H1 (cell line): ENCODE results near the gene CCBE1. TPM values are rescaled to one million over a fixed set of nuclear protein-coding genes. Genes with fewer than 3 reads are reported as not detected.

Source experiments
- CTCF ChIA-PET: fragments of 300-600 bp; sonication (Branson Sonifier 250); formaldehyde crosslinking; loops from one replicate; lab custom pipeline; 2021; ENCODE audit not compliant: partially characterized antibody; lab: Charles Lee
- POLR2A ChIA-PET: fragments of 300-600 bp; sonication (Branson Sonifier 250); formaldehyde crosslinking; loops from one replicate; lab custom pipeline; 2021; ENCODE audit warnings: inconsistent platforms; ENCODE audit not compliant: partially characterized antibody; lab: Charles Lee
- DNase-seq, 2 experiments: peaks; one replicate each; pipeline versions ENCODE4 v3.0.0 to v3.0.0-alpha.2; 2010 to 2022; ENCODE audit warnings: low spot score in 2 of 2, low read depth in 1 of 2, mixed read lengths in 1 of 2
- FAIRE-seq: peaks from 2 replicates; lab custom pipeline; 2011; peaks lifted over from hg19 to GRCh38; lab: Jason Lieb, UNC
- H2AFZ ChIP-seq: 2 replicates; pipeline ENCODE4 v1.8.1; 2012; ENCODE audit warnings: low read length, inconsistent platforms
- H2AK5ac ChIP-seq: 2 replicates; pipeline ENCODE4 v1.6.1; 2013; ENCODE audit warnings: low read depth, low read length
- H2BK120ac ChIP-seq: replicated peaks from 2 replicates; pipeline ENCODE3; 2013; ENCODE audit warnings: low read depth, low read length, inconsistent platforms
- H2BK12ac ChIP-seq: 2 replicates; pipeline ENCODE4 v1.6.1; 2013; ENCODE audit warnings: low read depth, low read length
- H2BK15ac ChIP-seq: 2 replicates; pipeline ENCODE4 v1.6.1; 2013; ENCODE audit warnings: low read length
- H2BK20ac ChIP-seq: 2 replicates; pipeline ENCODE4 v1.6.1; 2013; ENCODE audit warnings: low read length
- H2BK5ac ChIP-seq: 2 replicates; pipeline ENCODE4 v1.6.1; 2013; ENCODE audit warnings: low read depth, low read length
- H3K14ac ChIP-seq: 2 replicates; pipeline ENCODE4 v1.6.1; 2013; ENCODE audit warnings: inconsistent platforms; ENCODE audit not compliant: insufficient read length
- H3K18ac ChIP-seq: 2 replicates; pipeline ENCODE4 v1.6.1; 2013; ENCODE audit warnings: low read length; ENCODE audit errors: extremely low read depth
- H3K23ac ChIP-seq: 2 replicates; pipeline ENCODE4 v1.6.1; 2013; ENCODE audit warnings: inconsistent platforms; ENCODE audit not compliant: insufficient read length
- H3K23me2 ChIP-seq: 2 replicates; pipeline ENCODE4 v1.6.1; 2013; ENCODE audit warnings: low read depth, low read length
- H3K27ac ChIP-seq: 2 replicates; pipeline ENCODE4 v1.6.1; 2011; ENCODE audit warnings: low read depth, low read length, inconsistent platforms
- H3K27me3 ChIP-seq, 4 experiments: replicated peaks in 1 of 4; 1 replicate in 1 of 4; 2 replicates in 3 of 4; pipeline versions ENCODE4 v1.6.1 to v1.8.1; 2011 to 2013; ENCODE audit warnings: low read length in 3 of 4, mild to moderate bottlenecking in 3 of 4, inconsistent platforms in 2 of 4, mixed read lengths in 2 of 4, moderate library complexity in 1 of 4; ENCODE audit not compliant: control insufficient read depth in 3 of 4, insufficient read depth in 3 of 4; ENCODE audit errors: extremely low read depth in 1 of 4
- H3K36me3 ChIP-seq, 4 experiments: 2 replicates each; pipeline versions ENCODE4 v1.6.1 to v1.8.1; 2011 to 2013; ENCODE audit warnings: mild to moderate bottlenecking in 4 of 4, low read length in 3 of 4, moderate library complexity in 2 of 4, control low read depth in 1 of 4, inconsistent platforms in 1 of 4; ENCODE audit not compliant: insufficient read depth in 4 of 4, control insufficient read depth in 2 of 4
- H3K4ac ChIP-seq: replicated peaks from 2 replicates; pipeline ENCODE3; 2013; ENCODE audit warnings: low read length, low read depth, mixed read lengths, inconsistent platforms; ENCODE audit not compliant: insufficient read length
- H3K4me1 ChIP-seq, 4 experiments: replicated peaks in 1 of 4; 1 replicate in 1 of 4; 2 replicates in 3 of 4; pipeline versions ENCODE4 v1.6.1 to v1.8.1; 2011 to 2013; ENCODE audit warnings: low read length in 3 of 4, inconsistent platforms in 2 of 4, mixed read lengths in 1 of 4; ENCODE audit not compliant: insufficient read depth in 4 of 4, control insufficient read depth in 3 of 4
- H3K4me2 ChIP-seq, 2 experiments: 2 replicates each; pipeline versions ENCODE4 v1.6.1 to v1.8.1; 2011 to 2013; ENCODE audit warnings: low read depth in 2 of 2, low read length in 2 of 2, control low read depth in 1 of 2, inconsistent platforms in 1 of 2, mild to moderate bottlenecking in 1 of 2; ENCODE audit not compliant: insufficient read depth in 1 of 2
- H3K4me3 ChIP-seq, 4 experiments: fragments of 200-600, 300-600 bp in 1 of 4; sonication (generic), shearing (Covaris generic), sonication (Bioruptor Twin) in 1 of 4; 2 replicates each; pipeline versions ENCODE4 v1.5.1 to v1.8.1; 2011 to 2016; ENCODE audit warnings: low read length in 4 of 4, low read depth in 3 of 4, control low read depth in 2 of 4, inconsistent platforms in 2 of 4, mild to moderate bottlenecking in 2 of 4, mixed read lengths in 1 of 4, moderate library complexity in 1 of 4; ENCODE audit not compliant: insufficient read depth in 2 of 4; ENCODE audit errors: extremely low read depth in 1 of 4
- H3K56ac ChIP-seq: replicated peaks from 2 replicates; pipeline ENCODE3; 2013; ENCODE audit warnings: low read depth, mild to moderate bottlenecking, mixed read lengths, low read length, inconsistent platforms; ENCODE audit not compliant: insufficient read length
- H3K79me1 ChIP-seq: 2 replicates; pipeline ENCODE4 v1.6.1; 2013; ENCODE audit warnings: low read depth, low read length, control low read depth
- H3K79me2 ChIP-seq, 2 experiments: 2 replicates each; pipeline versions ENCODE4 v1.6.1 to v1.8.1; 2012 to 2013; ENCODE audit warnings: low read length in 2 of 2, mild to moderate bottlenecking in 2 of 2, inconsistent platforms in 1 of 2; ENCODE audit not compliant: insufficient read depth in 2 of 2, control insufficient read depth in 1 of 2
- H3K9ac ChIP-seq, 4 experiments: replicated peaks in 1 of 4; 1 replicate in 1 of 4; 2 replicates in 3 of 4; pipeline versions ENCODE4 v1.6.1 to v1.8.1; 2011 to 2013; ENCODE audit warnings: low read depth in 3 of 4, low read length in 3 of 4, control low read depth in 2 of 4, mild to moderate bottlenecking in 2 of 4, moderate library complexity in 2 of 4, inconsistent platforms in 1 of 4; ENCODE audit errors: extremely low read depth in 1 of 4
- H3K9me3 ChIP-seq, 2 experiments: 2 replicates each; pipeline versions ENCODE4 v1.6.1 to v1.8.1; 2012 to 2013; ENCODE audit warnings: mild to moderate bottlenecking in 2 of 2, moderate library complexity in 2 of 2, control low read depth in 1 of 2, inconsistent platforms in 1 of 2, low read depth in 1 of 2, low read length in 1 of 2, mixed read lengths in 1 of 2; ENCODE audit not compliant: insufficient read depth in 2 of 2
- H4K20me1 ChIP-seq, 2 experiments: replicated peaks in 1 of 2; 2 replicates each; pipeline versions ENCODE3 to v1.8.1; 2011 to 2013; ENCODE audit warnings: inconsistent platforms in 2 of 2, low read length in 2 of 2, mild to moderate bottlenecking in 1 of 2; ENCODE audit not compliant: insufficient read depth in 2 of 2, control insufficient read depth in 1 of 2
- H4K5ac ChIP-seq: 2 replicates; pipeline ENCODE4 v1.6.1; 2013; ENCODE audit warnings: low read length, low read depth, mixed read lengths, inconsistent platforms; ENCODE audit not compliant: insufficient read length
- H4K8ac ChIP-seq: 2 replicates; pipeline ENCODE4 v1.8.0; 2013; ENCODE audit warnings: mild to moderate bottlenecking, moderate library complexity, low read length, inconsistent platforms; ENCODE audit not compliant: insufficient read depth; ENCODE audit errors: extremely low read depth
- H4K91ac ChIP-seq: replicated peaks from 2 replicates; pipeline ENCODE3; 2013; ENCODE audit warnings: low read length, mixed read lengths, inconsistent platforms; ENCODE audit not compliant: insufficient read length
- SIX5 ChIP-seq: IDR thresholded peaks from 2 replicates; pipeline ENCODE4 v1.6.1; 2011; ENCODE audit warnings: mild to moderate bottlenecking, low read depth, low read length
- WGBS, 2 experiments: shearing (Covaris generic) in 1 of 2; methylation state at CpG; one replicate each; pipeline versions ENCODE4 v1.1.6 to v1.1.7; 2013 to 2015; ENCODE audit warnings: low lambda C conversion rate in 2 of 2, mixed read lengths in 2 of 2, inconsistent platforms in 1 of 2, low coverage in 1 of 2, missing lambda C conversion rate in 1 of 2; ENCODE audit not compliant: insufficient replicate concordance in 2 of 2, insufficient coverage in 1 of 2, insufficient read length in 1 of 2; ENCODE audit errors: extremely low coverage in 1 of 2, missing lambda C conversion rate in 1 of 2; 5-methylcytosine and 5-hydroxymethylcytosine counted together
- polyA plus RNA-seq, 7 experiments: library from polyadenylated mRNA; depleted of rRNA in 3 of 7; stranded (reverse) in 5 of 7; unstranded in 2 of 7; fragments of >200 nt in 5 of 7; fragments of 200-250 nt in 2 of 7; gene quantifications; 1 replicate in 5 of 7; 2 replicates in 1 of 7; 4 replicates in 1 of 7; pipeline versions ENCODE4 v1.2.1 to v1.2.3, GENCODE V29; 2011 to 2013; ENCODE audit warnings: missing spikeins in 2 of 7, mixed read lengths in 2 of 7
- total RNA-seq: library from RNA; stranded (reverse); fragmentation: NEBNext Ultra II Directional; extraction: Animal tissue kit (Norgen Biotek cat#: 25700); gene quantifications from 2 replicates; pipeline ENCODE4 v1.2.1, GENCODE V29; 2021

CCBE1 gene
- total and polyA plus RNA-seq, 2 of the 8 experiments (the other 6 are each of a cell fraction or from before 2014, with no cell fraction given), result 2.1 to 2.6 TPM

DNA sequence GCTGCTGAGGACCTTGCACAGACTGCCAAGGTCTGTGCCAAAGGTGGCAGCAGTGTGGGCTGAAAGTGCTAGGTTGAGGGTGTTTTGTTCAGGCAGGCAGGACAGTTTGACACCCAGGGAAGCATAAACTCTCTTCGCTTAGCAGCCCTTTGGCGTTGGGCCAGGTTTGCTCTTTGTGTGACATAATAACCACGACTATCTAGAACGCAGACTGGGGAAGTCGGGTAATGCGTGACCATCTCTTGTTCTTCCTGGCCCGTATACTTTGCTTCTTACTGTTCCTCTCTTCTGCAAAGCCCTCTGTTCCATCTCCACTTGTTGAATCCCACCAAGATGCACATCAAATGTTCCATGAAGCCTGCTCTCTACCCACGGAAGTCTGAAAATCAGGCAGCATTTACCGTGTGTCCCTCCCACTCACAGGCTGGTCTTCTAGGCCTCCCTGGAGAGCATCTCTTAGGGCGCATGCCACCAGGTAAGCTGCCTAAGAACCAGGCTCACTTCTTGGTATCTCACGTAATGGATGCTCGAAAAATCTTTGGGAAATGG is 241.4 kb downstream of the CCBE1 start:
- Histone ChIP-seq H4K91ac (no peak overlapping the region), H3K36me3 (no peaks in the 10 kb centered on the region), H3K27ac (no peak overlapping the region), H3K4ac (no peak overlapping the region), H3K4me1 (peaks cover 0 to 3% (median 1%) of the 10 kb centered on the region in 4 experiments; a peak in 2 of 7 replicates), H3K4me3 (no peak overlapping the region), H3K14ac (no peak overlapping the region), H3K18ac (no peak overlapping the region), H3K4me2 (no peak overlapping the region), H2BK15ac (no peak overlapping the region), H3K23ac (no peak overlapping the region), H4K8ac (no peak overlapping the region), H3K23me2 (peaks cover 3% of the 10 kb centered on the region; the same call in 1 of the 2 replicates), H3K79me2 (no peaks in the 10 kb centered on the region), H3K9ac (no peak overlapping the region), H2AK5ac (no peak overlapping the region), H2BK20ac (no peak overlapping the region), H4K20me1 (no peaks in the 10 kb centered on the region), H3K27me3 (no peaks in the 10 kb centered on the region), H2BK5ac (no peak overlapping the region), H4K5ac (no peak overlapping the region), H3K56ac (no peak overlapping the region), H2BK12ac (no peak overlapping the region), H2AFZ (no peak overlapping the region), H2BK120ac (no peak overlapping the region), H3K79me1 (no peaks in the 10 kb centered on the region), H3K9me3 (no peaks in the 10 kb centered on the region)
- DNase-seq, result no peak
- ChIA-PET POLR2A (no interaction called here), CTCF (interaction anchor here (1.3 to 6.5 kb wide), 6 partner anchors 10 to 368 kb away, joined by 3 to 106 read pairs (median 6); no protein-coding TSS in a partner anchor)
- FAIRE-seq, result no peak
- WGBS, 2 experiments, result 93% methylated on average over 12 of the region's 12 CpGs; no CpG with 5 or more reads in 1 of the 2 experiments
- no peak for TF ChIP-seq SIX5
